ENCODE results near the gene INTS4.

The INTS4 gene

GRCh38 chr11:78040691-78041379 is 46.4 kb upstream of the INTS4 start:
- H4K20me1 ChIP-seq (ENCODE audit: low read depth, low read length): no peaks in the 10 kb centered on the region
- H3K4me3 ChIP-seq (ENCODE audit: insufficient read depth, low read length, poor library complexity, severe bottlenecking): no peak overlapping the region
- TF ChIP-seq CTCF (IDR thresholded peaks at IDR 0.05; ENCODE audit: insufficient read depth, low read length, poor library complexity, severe bottlenecking) (no peak), EZH2phosphoT487 (conservative IDR thresholded peaks at IDR 0.05; ENCODE audit: low read length) (no peak)
- no peak overlapping the region for H3K4me2 ChIP-seq (ENCODE audit: low read depth, low read length, poor library complexity, severe bottlenecking)
- no peaks in the 10 kb centered on the region for H3K9me2 ChIP-seq (replicated peaks; ENCODE audit: insufficient read depth, low read length)
- H3K36me3 ChIP-seq (ENCODE audit: low read length): no peaks in the 10 kb centered on the region
- no peaks in the 10 kb centered on the region for H3K79me2 ChIP-seq (ENCODE audit: insufficient read depth, low read length)
- no peak overlapping the region for H2AFZ ChIP-seq (ENCODE audit: low read depth, low read length, severe bottlenecking)
- H3K27ac ChIP-seq (ENCODE audit: low read depth, low read length): no peak overlapping the region
- no peaks in the 10 kb centered on the region for H3K9me3 ChIP-seq (ENCODE audit: insufficient read depth, low read length)
- H3F3A ChIP-seq (ENCODE audit: insufficient read depth): no peaks in the 10 kb centered on the region
- no peaks in the 10 kb centered on the region for H3K27me3 ChIP-seq (ENCODE audit: low read length)
- no peak overlapping the region for H3K9ac ChIP-seq (ENCODE audit: low read length)

GRCh38 chr11:78039919-78040671 is 45.6 kb upstream of the INTS4 start:
- peak overlapping the region; percentile 14 for H2AFZ ChIP-seq (ENCODE audit: low read depth, low read length, severe bottlenecking)
- H3K9me2 ChIP-seq (replicated peaks; ENCODE audit: insufficient read depth, low read length): no peaks in the 10 kb centered on the region
- H3K9me3 ChIP-seq (ENCODE audit: insufficient read depth, low read length): no peaks in the 10 kb centered on the region
- H3K4me2 ChIP-seq (ENCODE audit: low read depth, low read length, poor library complexity, severe bottlenecking): no peak overlapping the region
- no peaks in the 10 kb centered on the region for H3K27me3 ChIP-seq (ENCODE audit: low read length)
- H3K79me2 ChIP-seq (ENCODE audit: insufficient read depth, low read length): no peaks in the 10 kb centered on the region
- no peak overlapping the region for H3K27ac ChIP-seq (ENCODE audit: low read depth, low read length)
- no peak overlapping the region for H3K9ac ChIP-seq (ENCODE audit: low read length)
- H3K4me3 ChIP-seq (ENCODE audit: insufficient read depth, low read length, poor library complexity, severe bottlenecking): no peak overlapping the region
- TF ChIP-seq CTCF (IDR thresholded peaks at IDR 0.05; ENCODE audit: insufficient read depth, low read length, poor library complexity, severe bottlenecking) (no peak), EZH2phosphoT487 (conservative IDR thresholded peaks at IDR 0.05; ENCODE audit: low read length) (no peak)
- H3F3A ChIP-seq (ENCODE audit: insufficient read depth): no peaks in the 10 kb centered on the region
- no peaks in the 10 kb centered on the region for H4K20me1 ChIP-seq (ENCODE audit: low read depth, low read length)
- H3K36me3 ChIP-seq (ENCODE audit: low read length): no peaks in the 10 kb centered on the region

GRCh38 chr11:78039391-78039918 is 45.0 kb upstream of the INTS4 start:
- Histone ChIP-seq H3K36me3 (ENCODE audit: low read length) (no peaks in the 10 kb centered on the region), H4K20me1 (ENCODE audit: low read depth, low read length) (no peaks in the 10 kb centered on the region), H3K9me3 (ENCODE audit: insufficient read depth, low read length) (no peaks in the 10 kb centered on the region), H3K9ac (ENCODE audit: low read length) (no peak overlapping the region), H3K27ac (ENCODE audit: low read depth, low read length) (no peak overlapping the region), H3K9me2 (replicated peaks; ENCODE audit: insufficient read depth, low read length) (no peaks in the 10 kb centered on the region), H2AFZ (ENCODE audit: low read depth, low read length, severe bottlenecking) (peak overlapping the region; percentile 14), H3K79me2 (ENCODE audit: insufficient read depth, low read length) (no peaks in the 10 kb centered on the region), H3F3A (ENCODE audit: insufficient read depth) (no peaks in the 10 kb centered on the region), H3K4me2 (ENCODE audit: low read depth, low read length, poor library complexity, severe bottlenecking) (no peak overlapping the region), H3K4me3 (ENCODE audit: insufficient read depth, low read length, poor library complexity, severe bottlenecking) (no peak overlapping the region), H3K27me3 (ENCODE audit: low read length) (no peaks in the 10 kb centered on the region)
- TF ChIP-seq CTCF (IDR thresholded peaks at IDR 0.05; ENCODE audit: insufficient read depth, low read length, poor library complexity, severe bottlenecking) (no peak), EZH2phosphoT487 (conservative IDR thresholded peaks at IDR 0.05; ENCODE audit: low read length) (no peak)

All from SU-DHL-6 (cell line).